ENCODE measurements around the gene TRAPPC12.
"Not testable (repeated sequence)": the region's sequence is repeated elsewhere in the genome, so short reads cannot be mapped to it uniquely, and the experiment has no call there.

Gene TRAPPC12

GRCh38 chr2:3454005-3454404, 74.5 kb downstream of the TRAPPC12 start:
- not testable (repeated sequence) for DNase-seq (ENCODE audit: low spot score)

- DNase-seq (ENCODE audit: low spot score): no peak
These were observed 75.3 kb downstream of the TRAPPC12 start for GRCh38 chr2:3454802-3455201.

- DNase-seq (ENCODE audit: low spot score): no peak
These were observed 76.6 kb downstream of the TRAPPC12 start for GRCh38 chr2:3456125-3456524.

GRCh38 chr2:3457524-3458395, 78.3 kb downstream of the TRAPPC12 start:
- DNase-seq (ENCODE audit: low spot score): no peak

- no peak for DNase-seq (ENCODE audit: low spot score)
These were observed 79.1 kb downstream of the TRAPPC12 start for GRCh38 chr2:3458396-3459184.

- DNase-seq (ENCODE audit: low spot score): no peak
These were observed 79.9 kb downstream of the TRAPPC12 start for GRCh38 chr2:3459185-3460015.

GRCh38 chr2:3460156-3460555, 80.7 kb downstream of the TRAPPC12 start:
- DNase-seq (ENCODE audit: low spot score): peak; percentile 46

- no peak for DNase-seq (ENCODE audit: low spot score)
These were observed 81.6 kb downstream of the TRAPPC12 start for GRCh38 chr2:3460831-3461800.

- DNase-seq (ENCODE audit: low spot score): peak; percentile 81
These were observed 82.5 kb downstream of the TRAPPC12 start for GRCh38 chr2:3461801-3462492.

GRCh38 chr2:3462493-3463104, 83.1 kb downstream of the TRAPPC12 start:
- DNase-seq (ENCODE audit: low spot score): no peak

- DNase-seq (ENCODE audit: low spot score): no peak
These were observed 83.8 kb downstream of the TRAPPC12 start for GRCh38 chr2:3463186-3463835.

- DNase-seq (ENCODE audit: low spot score): no peak
These were observed 84.5 kb downstream of the TRAPPC12 start for GRCh38 chr2:3463944-3464343.

GRCh38 chr2:3464401-3465005, 85.0 kb downstream of the TRAPPC12 start:
- no peak for DNase-seq (ENCODE audit: low spot score)

- DNase-seq (ENCODE audit: low spot score): no peak
These were observed 85.8 kb downstream of the TRAPPC12 start for GRCh38 chr2:3465328-3465727.

- no peak for DNase-seq (ENCODE audit: low spot score)
These were observed 86.5 kb downstream of the TRAPPC12 start for GRCh38 chr2:3465844-3466481.

GRCh38 chr2:3466482-3466863, 87.0 kb downstream of the TRAPPC12 start:
- DNase-seq (ENCODE audit: low spot score): no peak

- peak; percentile 85 for DNase-seq (ENCODE audit: low spot score)
These were observed 87.5 kb downstream of the TRAPPC12 start for GRCh38 chr2:3466966-3467365.

- DNase-seq (ENCODE audit: low spot score): no peak
These were observed 88.2 kb downstream of the TRAPPC12 start for GRCh38 chr2:3467654-3468053.

All from cerebellar cortex (tissue), 1 donor.